ENCODE results near the gene NFKB1. TPM values are rescaled to one million over a fixed set of nuclear protein-coding genes. Genes with fewer than 3 reads are reported as not detected.

The NFKB1 gene
- total RNA-seq, 2 donors from 2014 or later: 19.1 to 42.2 TPM

- no peaks in the 10 kb centered on the region for H3K9me3 ChIP-seq
- TF ChIP-seq CTCF (IDR thresholded peaks at IDR 0.05): no peak
- no peak for DNase-seq (ENCODE audit: low spot score)
- no peak overlapping the region for H3K4me3 ChIP-seq
- H3K27ac ChIP-seq: no peak overlapping the region
- no peak for ATAC-seq (ENCODE audit: insufficient number of reproducible peaks, low FRiP score, low read depth)
- H3K36me3 ChIP-seq: no peaks in the 10 kb centered on the region
- H3K27me3 ChIP-seq (replicated peaks; ENCODE audit: insufficient read depth): no peaks in the 10 kb centered on the region
- H3K4me1 ChIP-seq (ENCODE audit: control insufficient read depth in 1 of 2, low read depth in 2 of 2): no peaks in the 10 kb centered on the region
Measured at GRCh38 chr4:102647117-102647516, 146.0 kb downstream of the NFKB1 start.

GRCh38 chr4:102657206-102657605 lies 156.0 kb downstream of the NFKB1 start:
- Histone ChIP-seq H3K27ac (no peak overlapping the region), H3K9me3 (no peaks in the 10 kb centered on the region), H3K36me3 (no peaks in the 10 kb centered on the region), H3K27me3 (replicated peaks; ENCODE audit: insufficient read depth) (no peaks in the 10 kb centered on the region), H3K4me3 (no peak overlapping the region), H3K4me1 (ENCODE audit: control insufficient read depth in 1 of 2, low read depth in 2 of 2) (no peaks in the 10 kb centered on the region)
- no peak for TF ChIP-seq CTCF (IDR thresholded peaks at IDR 0.05)
- DNase-seq (ENCODE audit: low spot score) (no peak), ATAC-seq (ENCODE audit: insufficient number of reproducible peaks, low FRiP score, low read depth) (no peak)

GRCh38 chr4:102663073-102663472 lies 161.9 kb downstream of the NFKB1 start:
- Histone ChIP-seq H3K27ac (no peak overlapping the region), H3K36me3 (peaks cover 9% of the 10 kb centered on the region), H3K4me1 (ENCODE audit: control insufficient read depth in 1 of 2, low read depth in 2 of 2) (no peaks in the 10 kb centered on the region), H3K4me3 (no peak overlapping the region), H3K9me3 (no peaks in the 10 kb centered on the region), H3K27me3 (replicated peaks; ENCODE audit: insufficient read depth) (no peaks in the 10 kb centered on the region)
- ATAC-seq (ENCODE audit: insufficient number of reproducible peaks, low FRiP score, low read depth) (no peak), DNase-seq (ENCODE audit: low spot score) (no peak)
- no peak for TF ChIP-seq CTCF (IDR thresholded peaks at IDR 0.05)

- TF ChIP-seq CTCF (IDR thresholded peaks at IDR 0.05): no peak
- no peak for ATAC-seq (ENCODE audit: insufficient number of reproducible peaks, low FRiP score, low read depth)
- peaks cover 9% of the 10 kb centered on the region for H3K36me3 ChIP-seq
- H3K27ac ChIP-seq: no peak overlapping the region
- no peaks in the 10 kb centered on the region for H3K9me3 ChIP-seq
- no peaks in the 10 kb centered on the region for H3K4me1 ChIP-seq (ENCODE audit: control insufficient read depth in 1 of 2, low read depth in 2 of 2)
- DNase-seq (ENCODE audit: low spot score): no peak
- H3K27me3 ChIP-seq (replicated peaks; ENCODE audit: insufficient read depth): no peaks in the 10 kb centered on the region
- no peak overlapping the region for H3K4me3 ChIP-seq
Measured at GRCh38 chr4:102665527-102665926, 164.4 kb downstream of the NFKB1 start.

Other genes with a start within 250 kb of the NFKB1 start
- 10 to 100 TPM in 1 of 2 donors, 1 to 10 TPM in 1; 5.1 to 12.1 TPM for gene SLC39A8, start 155.9 kb upstream of the NFKB1 start, total RNA-seq

Measured in thoracic aorta (tissue), 2 donors.